Skeletal muscle satellite cell (primary cell): Measurements from ENCODE around the gene AGBL4.

Experiments
- H3K27me3 ChIP-seq: 2 replicates; pipeline ENCODE4 v1.7.0; 2013; ENCODE audit warnings: low read length; ENCODE audit not compliant: control insufficient read depth, insufficient read depth
- H3K36me3 ChIP-seq: 2 replicates; pipeline ENCODE4 v1.7.0; 2013; ENCODE audit warnings: mild to moderate bottlenecking, control low read depth, low read length; ENCODE audit not compliant: insufficient read depth
- H3K4me1 ChIP-seq: 2 replicates; pipeline ENCODE4 v1.7.0; 2013; ENCODE audit warnings: low read length; ENCODE audit not compliant: control insufficient read depth, insufficient read depth
- H3K4me2 ChIP-seq: 2 replicates; pipeline ENCODE4 v1.7.0; 2013; ENCODE audit warnings: mild to moderate bottlenecking, low read length
- H3K4me3 ChIP-seq: 2 replicates; pipeline ENCODE4 v1.7.0; 2013; ENCODE audit warnings: low read length
- H3K9ac ChIP-seq: 2 replicates; pipeline ENCODE4 v1.7.0; 2013; ENCODE audit warnings: mild to moderate bottlenecking, low read depth, low read length, moderate library complexity
- H3K9me3 ChIP-seq: replicated peaks from 2 replicates; pipeline ENCODE4 v1.7.0; 2013; ENCODE audit warnings: mild to moderate bottlenecking, control low read depth, low read length

The AGBL4 gene

GRCh38 chr1:48735796-48736195 lies 1288.0 kb downstream of the AGBL4 start:
- Histone ChIP-seq H3K4me1 (no peaks in the 10 kb centered on the region), H3K36me3 (no peaks in the 10 kb centered on the region), H3K9ac (no peak overlapping the region), H3K9me3 (no peaks in the 10 kb centered on the region), H3K27me3 (no peaks in the 10 kb centered on the region), H3K4me3 (no peak overlapping the region), H3K4me2 (no peak overlapping the region)

- H3K4me3 ChIP-seq: no peak overlapping the region
- H3K4me2 ChIP-seq: no peak overlapping the region
- H3K27me3 ChIP-seq: no peaks in the 10 kb centered on the region
- H3K9ac ChIP-seq: no peak overlapping the region
- H3K4me1 ChIP-seq: no peaks in the 10 kb centered on the region
- H3K36me3 ChIP-seq: no peaks in the 10 kb centered on the region
- H3K9me3 ChIP-seq: no peaks in the 10 kb centered on the region
Observed at GRCh38 chr1:48730164-48730910, 1293.4 kb downstream of the AGBL4 start.

- no peak overlapping the region for H3K4me3 ChIP-seq
- no peaks in the 10 kb centered on the region for H3K9me3 ChIP-seq
Observed at GRCh38 chr1:48728584-48728983, 1295.2 kb downstream of the AGBL4 start.

GRCh38 chr1:48726557-48727215 lies 1297.1 kb downstream of the AGBL4 start:
- Histone ChIP-seq H3K36me3 (no peaks in the 10 kb centered on the region), H3K4me3 (no peak overlapping the region), H3K27me3 (no peaks in the 10 kb centered on the region), H3K9ac (no peak overlapping the region), H3K4me2 (no peak overlapping the region), H3K4me1 (no peaks in the 10 kb centered on the region), H3K9me3 (no peaks in the 10 kb centered on the region)

More at GRCh38 chr1:48728584-48728983, 1295.2 kb downstream of the AGBL4 start:
- Histone ChIP-seq H3K4me1 (no peaks in the 10 kb centered on the region), H3K4me2 (no peak overlapping the region), H3K9ac (no peak overlapping the region), H3K27me3 (no peaks in the 10 kb centered on the region), H3K36me3 (no peaks in the 10 kb centered on the region)

- H3K9ac ChIP-seq: no peak overlapping the region
- H3K9me3 ChIP-seq: no peaks in the 10 kb centered on the region
- H3K36me3 ChIP-seq: no peaks in the 10 kb centered on the region
- no peaks in the 10 kb centered on the region for H3K4me1 ChIP-seq
- no peaks in the 10 kb centered on the region for H3K27me3 ChIP-seq
- no peak overlapping the region for H3K4me2 ChIP-seq
- H3K4me3 ChIP-seq: no peak overlapping the region
Observed at GRCh38 chr1:48726139-48726538, 1297.6 kb downstream of the AGBL4 start.

- Histone ChIP-seq H3K9me3 (no peaks in the 10 kb centered on the region), H3K9ac (no peak overlapping the region), H3K4me2 (no peak overlapping the region), H3K36me3 (no peaks in the 10 kb centered on the region), H3K4me1 (no peaks in the 10 kb centered on the region), H3K27me3 (no peaks in the 10 kb centered on the region), H3K4me3 (no peak overlapping the region)
Observed at GRCh38 chr1:48725341-48726046, 1298.3 kb downstream of the AGBL4 start.

- H3K9ac ChIP-seq: no peak overlapping the region
- no peaks in the 10 kb centered on the region for H3K9me3 ChIP-seq
- H3K4me3 ChIP-seq: no peak overlapping the region
- H3K4me2 ChIP-seq: no peak overlapping the region
- H3K36me3 ChIP-seq: no peaks in the 10 kb centered on the region
- H3K27me3 ChIP-seq: no peaks in the 10 kb centered on the region
- no peaks in the 10 kb centered on the region for H3K4me1 ChIP-seq
Observed at GRCh38 chr1:48720929-48721328, 1302.8 kb downstream of the AGBL4 start.

- Histone ChIP-seq H3K4me3 (no peak overlapping the region), H3K9ac (no peak overlapping the region), H3K4me2 (no peak overlapping the region), H3K4me1 (no peaks in the 10 kb centered on the region), H3K27me3 (no peaks in the 10 kb centered on the region), H3K36me3 (no peaks in the 10 kb centered on the region), H3K9me3 (no peaks in the 10 kb centered on the region)
Observed at GRCh38 chr1:48718705-48719104, 1305.0 kb downstream of the AGBL4 start.

- H3K27me3 ChIP-seq: no peaks in the 10 kb centered on the region
- no peak overlapping the region for H3K4me3 ChIP-seq
- H3K36me3 ChIP-seq: no peaks in the 10 kb centered on the region
- no peaks in the 10 kb centered on the region for H3K4me1 ChIP-seq
- no peak overlapping the region for H3K4me2 ChIP-seq
- no peaks in the 10 kb centered on the region for H3K9me3 ChIP-seq
- no peak overlapping the region for H3K9ac ChIP-seq
Observed at GRCh38 chr1:48718116-48718630, 1305.6 kb downstream of the AGBL4 start.

- no peaks in the 10 kb centered on the region for H3K9me3 ChIP-seq
- H3K4me2 ChIP-seq: no peak overlapping the region
- H3K9ac ChIP-seq: no peak overlapping the region
- no peaks in the 10 kb centered on the region for H3K36me3 ChIP-seq
- no peaks in the 10 kb centered on the region for H3K4me1 ChIP-seq
- no peak overlapping the region for H3K4me3 ChIP-seq
- H3K27me3 ChIP-seq: no peaks in the 10 kb centered on the region
Observed at GRCh38 chr1:48717082-48717481, 1306.7 kb downstream of the AGBL4 start.

- H3K4me2 ChIP-seq: no peak overlapping the region
- H3K9ac ChIP-seq: no peak overlapping the region
- H3K27me3 ChIP-seq: no peaks in the 10 kb centered on the region
- H3K36me3 ChIP-seq: no peaks in the 10 kb centered on the region
- no peaks in the 10 kb centered on the region for H3K9me3 ChIP-seq
- no peak overlapping the region for H3K4me3 ChIP-seq
- H3K4me1 ChIP-seq: no peaks in the 10 kb centered on the region
Observed at GRCh38 chr1:48715921-48716320, 1307.8 kb downstream of the AGBL4 start.
